ELF-1 (cell line): ENCODE measurements around the gene ICA1.
A peak's percentile ranks its signal among the peaks of the same experiment; 100 is the strongest.

Experiments used
- DNase-seq: peaks from one replicate; pipeline ENCODE4 v3.0.0-alpha.2; 2016; ENCODE audit warnings: low read depth, low spot score

ICA1 gene

DNA sequence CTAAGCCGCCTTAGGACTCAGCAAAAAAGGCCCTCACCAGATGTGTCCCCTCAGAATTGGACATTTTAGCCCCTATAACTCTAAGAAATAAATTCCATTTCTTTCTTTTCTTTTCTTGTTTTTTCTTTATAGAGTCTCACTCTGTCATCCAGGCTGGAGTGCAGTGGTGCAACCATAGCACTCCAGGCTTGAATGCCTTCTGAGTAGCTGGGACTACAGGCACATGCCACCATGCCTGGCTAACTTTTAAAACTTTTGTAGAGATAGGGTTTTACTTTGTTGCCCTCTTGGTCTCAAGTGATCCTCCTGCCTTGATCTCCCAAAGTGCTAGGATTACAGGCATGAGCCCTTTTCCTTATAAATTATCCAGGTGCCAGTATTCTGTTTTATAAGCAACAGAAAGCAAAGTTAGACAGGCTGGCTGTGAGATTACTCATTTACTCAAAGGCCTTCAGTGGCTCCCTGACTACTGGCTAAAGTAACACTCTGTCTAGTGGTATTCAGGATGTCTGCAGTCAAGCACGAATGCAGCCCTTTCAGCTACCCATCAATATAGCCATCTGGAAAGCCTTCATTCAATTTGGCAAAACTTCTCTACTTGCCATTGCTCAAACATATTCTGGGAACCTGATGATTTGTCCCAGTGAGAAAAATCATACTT is 128.6 kb downstream of the ICA1 start:
- DNase-seq, result no peak

GRCh38 chr7:8131694-8132605 is 130.0 kb downstream of the ICA1 start:
- DNase-seq, result no peak

DNA sequence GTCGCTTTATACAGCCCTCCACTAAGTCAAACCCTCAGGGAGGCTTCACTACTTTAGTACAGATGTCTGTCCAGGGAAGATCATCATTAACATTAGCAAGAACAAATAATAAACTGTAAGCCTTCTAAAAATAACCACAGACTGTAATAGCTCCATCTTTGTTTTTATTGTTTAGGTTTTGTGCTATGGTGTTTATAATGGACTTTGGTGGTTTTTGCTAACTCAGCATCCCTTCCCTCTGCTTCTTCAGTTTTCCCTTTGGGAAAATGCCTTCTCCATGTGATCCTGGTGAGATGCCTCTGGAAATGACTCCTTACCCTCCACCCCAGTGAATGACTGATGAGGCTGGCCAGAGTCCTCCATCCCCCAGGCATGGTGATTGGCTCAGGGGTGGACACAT is 131.3 kb downstream of the ICA1 start:
- DNase-seq, result no peak

DNA sequence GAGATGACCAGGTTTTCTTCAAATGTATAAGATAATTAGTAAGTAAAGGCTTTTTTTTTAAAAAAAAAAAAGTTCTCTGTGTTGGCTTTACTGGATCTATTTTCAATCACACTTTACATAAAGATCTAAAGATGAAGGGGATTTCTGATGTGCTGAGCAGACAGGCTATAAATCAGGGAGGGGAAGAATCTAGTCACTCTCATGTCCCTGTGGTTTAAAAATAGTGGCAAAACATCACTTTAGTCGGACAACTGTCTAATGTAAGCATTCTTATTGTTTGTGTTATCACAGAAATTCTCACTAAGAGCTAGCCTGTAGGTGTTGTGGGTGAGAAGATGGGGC is 132.7 kb downstream of the ICA1 start:
- DNase-seq, result no peak

DNA sequence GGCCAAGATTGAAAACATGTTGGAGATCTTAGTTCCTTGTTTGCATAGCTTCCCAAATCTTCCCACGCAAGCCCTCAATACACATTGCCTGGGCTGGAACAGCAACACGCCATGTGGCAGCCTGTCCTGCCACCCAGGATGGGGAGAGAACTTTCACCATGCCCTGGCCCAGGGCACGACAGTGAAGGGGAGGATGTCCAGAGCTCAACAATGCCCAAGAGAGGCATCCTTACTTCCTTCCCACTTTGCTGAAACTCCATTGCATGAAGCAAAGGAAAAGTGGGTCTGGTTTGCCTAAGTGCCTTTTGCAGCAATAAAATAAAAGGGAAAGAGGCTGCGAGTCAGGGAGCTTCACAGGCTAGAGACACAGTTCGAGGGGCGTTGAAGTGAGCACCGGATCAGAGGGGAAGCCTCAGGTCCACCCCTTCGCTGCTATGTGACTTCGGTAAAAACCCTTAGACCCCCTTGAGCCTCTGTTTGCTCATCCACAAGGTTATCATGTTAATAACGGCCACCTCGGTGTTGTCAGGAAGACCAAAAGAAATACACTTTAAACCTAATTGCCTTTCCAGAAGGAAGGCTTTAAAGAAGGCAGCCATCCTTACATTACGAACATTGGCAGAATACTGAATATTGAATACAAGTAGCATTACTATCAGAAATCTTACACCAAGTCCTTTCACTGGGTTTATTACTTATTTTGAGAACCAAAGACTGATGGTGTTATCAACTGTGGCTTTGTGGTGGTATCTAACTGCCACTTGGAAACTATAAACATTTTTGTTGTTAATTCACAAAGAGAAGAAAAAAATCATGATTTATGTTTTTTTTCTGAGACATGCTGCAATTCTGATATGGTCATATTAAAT is 133.3 kb downstream of the ICA1 start:
- no peak for DNase-seq

GRCh38 chr7:8126601-8127167 is 135.3 kb downstream of the ICA1 start:
- DNase-seq, result no peak

- no peak for DNase-seq
These were observed 136.1 kb downstream of the ICA1 start for GRCh38 chr7:8125680-8126444.

DNA sequence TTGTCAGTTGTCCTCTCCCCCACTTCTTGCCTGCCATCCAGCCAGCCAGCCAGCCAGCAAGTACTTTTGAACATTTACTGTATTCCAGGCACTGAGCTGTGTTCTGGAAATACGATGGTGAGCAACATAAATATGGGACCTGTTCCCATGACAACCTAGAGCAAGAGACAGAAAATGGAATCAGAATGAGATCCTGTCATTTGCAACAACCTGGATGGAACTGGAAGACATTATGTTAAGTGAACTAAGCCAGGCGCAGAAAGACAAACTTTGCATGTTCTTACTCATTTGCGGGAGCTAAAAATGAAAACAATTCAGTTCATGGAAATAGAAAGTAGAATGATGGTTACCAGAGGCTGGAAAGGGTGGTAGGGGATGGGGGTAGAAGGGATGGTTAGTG is 140.7 kb downstream of the ICA1 start:
- no peak for DNase-seq

GRCh38 chr7:8120390-8121058 is 141.4 kb downstream of the ICA1 start:
- no peak for DNase-seq

DNA sequence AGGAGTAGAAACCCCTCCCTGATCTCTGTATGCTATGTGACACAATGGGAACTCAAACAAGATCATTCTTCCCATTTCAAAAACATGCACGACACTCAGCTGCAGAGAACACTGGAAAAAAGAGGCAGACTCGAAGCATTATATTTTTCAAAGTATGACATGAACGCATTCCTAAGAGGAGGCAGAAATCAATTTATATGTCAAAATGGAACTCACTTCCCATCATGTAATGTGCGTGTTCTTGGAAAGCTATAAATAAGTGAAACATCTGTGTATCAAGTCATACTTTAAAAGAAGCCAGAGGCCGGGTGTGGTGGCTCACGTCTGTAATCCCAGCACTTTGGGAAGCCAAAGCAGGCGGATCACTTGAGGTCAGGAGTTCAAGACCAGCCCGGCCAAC is 142.7 kb downstream of the ICA1 start:
- no peak for DNase-seq

DNA sequence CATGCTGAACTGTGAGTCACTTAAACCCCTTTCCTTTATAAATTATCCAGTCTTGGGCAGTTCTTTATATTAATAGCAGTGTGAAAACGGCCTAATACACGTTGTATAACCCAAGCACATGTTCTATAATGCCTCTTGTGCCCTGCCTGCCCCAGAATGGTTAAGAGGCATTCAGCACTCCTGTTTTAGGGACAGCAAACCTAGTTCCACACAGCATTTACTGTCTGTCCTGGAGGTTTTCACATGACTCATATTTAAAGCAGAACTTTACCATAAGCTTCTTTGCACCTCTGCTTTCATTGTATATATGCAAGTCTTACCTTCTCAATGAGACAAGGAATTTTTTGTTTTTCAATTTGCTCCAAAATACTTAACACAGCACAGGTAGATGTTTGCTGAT is 144.8 kb downstream of the ICA1 start:
- no peak for DNase-seq

GRCh38 chr7:8115547-8116402 is 146.2 kb downstream of the ICA1 start:
- no peak for DNase-seq

- no peak for DNase-seq
These were observed 147.8 kb downstream of the ICA1 start for GRCh38 chr7:8114175-8114574.

- DNase-seq, result no peak
These were observed 148.8 kb downstream of the ICA1 start for GRCh38 chr7:8113184-8113583.

DNA sequence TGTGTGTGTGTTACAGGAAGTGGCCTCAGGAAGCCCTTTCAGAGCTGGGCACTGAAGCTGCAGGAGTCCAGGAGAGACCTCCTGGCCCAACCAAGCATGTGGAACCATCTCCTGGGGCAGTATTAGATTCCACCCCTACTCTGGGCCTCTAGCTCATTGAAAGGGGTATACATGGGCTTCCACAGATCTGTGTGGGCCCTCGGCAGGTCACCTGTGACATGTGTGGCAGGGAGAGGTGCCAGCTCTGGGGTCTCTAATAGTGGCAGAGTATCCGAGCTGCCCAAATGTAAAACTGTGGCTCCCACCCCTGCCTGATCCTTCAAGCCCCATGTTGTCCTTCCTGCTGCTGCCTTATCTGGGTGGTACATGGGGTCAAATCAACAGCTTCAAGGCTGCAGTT is 149.3 kb downstream of the ICA1 start:
- DNase-seq, result no peak

DNA sequence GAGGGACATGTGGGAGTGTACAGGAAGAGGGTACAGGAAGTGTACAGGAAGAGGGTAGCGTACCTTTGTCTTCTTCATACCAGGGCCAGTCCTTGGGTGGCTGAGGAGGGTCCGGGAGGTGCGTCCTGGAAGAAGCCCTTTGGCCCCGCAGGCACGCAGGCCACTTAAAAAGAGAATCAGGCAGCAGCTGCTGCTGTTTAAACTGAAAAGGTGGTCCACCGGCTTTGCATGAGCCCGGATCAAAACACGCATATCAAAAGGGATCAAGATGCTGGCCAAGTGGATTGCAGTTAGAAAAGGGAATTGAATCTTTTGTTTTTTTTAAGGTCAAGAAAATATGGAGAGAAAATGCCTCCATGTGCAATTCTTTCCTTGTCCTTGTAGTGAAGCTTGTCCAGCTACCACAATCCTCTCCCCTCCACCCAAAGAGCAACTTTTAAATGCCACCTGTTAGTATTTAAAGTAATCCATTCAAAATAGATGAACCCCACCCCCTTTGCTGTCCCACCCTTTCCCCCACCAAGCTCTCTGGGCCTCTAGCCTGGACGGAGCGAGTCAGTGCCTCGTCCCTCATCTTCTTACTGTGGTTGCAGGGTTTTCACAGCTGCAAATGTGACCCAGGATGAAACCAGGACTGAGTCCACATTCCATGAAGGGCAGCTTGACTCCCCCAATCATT is 150.5 kb downstream of the ICA1 start:
- peak; percentile 26 for DNase-seq

- no peak for DNase-seq
These were observed 152.6 kb downstream of the ICA1 start for GRCh38 chr7:8109196-8110022.

GRCh38 chr7:8105449-8106095 is 156.4 kb downstream of the ICA1 start:
- no peak for DNase-seq
